RPMI8226 (cell line): ENCODE data around the gene CNTNAP2.

Experiments
- DNase-seq: peaks from one replicate; pipeline ENCODE4 v3.0.0-alpha.2; 2015

The CNTNAP2 gene

GRCh38 chr7:146905746-146906145, 789.1 kb downstream of the CNTNAP2 start:
- peak; percentile 42 for DNase-seq

GRCh38 chr7:146922782-146923181, 806.2 kb downstream of the CNTNAP2 start:
- DNase-seq = no peak

DNA sequence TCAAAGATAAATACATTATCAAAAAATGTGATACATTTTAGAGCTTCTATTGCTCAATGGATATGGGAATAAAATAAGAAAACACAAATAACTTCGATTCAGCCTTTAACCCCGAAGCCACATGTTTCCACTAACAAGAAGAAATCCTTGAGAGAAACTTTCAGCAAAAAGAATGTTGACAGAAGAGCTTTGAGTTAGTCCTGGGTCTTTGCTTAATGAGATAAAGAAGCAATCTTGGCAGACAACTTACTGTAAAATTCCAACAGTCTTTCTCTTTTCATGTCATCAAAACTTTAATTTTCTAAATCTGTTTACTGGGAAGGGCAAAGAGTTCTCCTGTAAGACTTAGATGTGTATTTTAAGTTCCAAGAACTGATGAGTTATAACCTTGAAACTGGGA, 810.2 kb downstream of the CNTNAP2 start:
- DNase-seq = no peak

- DNase-seq = no peak
These were observed 821.2 kb downstream of the CNTNAP2 start for GRCh38 chr7:146937836-146938235.

GRCh38 chr7:146943483-146943882, 826.9 kb downstream of the CNTNAP2 start:
- DNase-seq = no peak

DNA sequence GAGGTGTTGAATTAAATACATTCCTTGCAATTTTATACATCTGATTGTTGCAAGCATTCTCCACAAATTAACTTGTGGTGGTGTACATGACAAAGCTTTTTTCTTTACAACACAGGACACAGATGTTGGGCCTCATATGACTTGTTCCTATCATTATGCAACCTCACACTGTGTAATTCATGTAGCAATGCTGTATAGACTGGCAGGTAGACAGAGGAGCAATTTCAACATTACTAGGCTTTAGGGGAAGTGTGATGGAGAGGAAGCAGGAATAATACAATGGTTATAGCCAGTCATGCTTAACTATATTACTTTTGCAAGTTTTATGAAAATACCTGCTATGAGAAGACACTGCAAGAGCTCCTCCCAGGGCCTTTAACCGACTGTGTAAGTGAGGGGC, 832.1 kb downstream of the CNTNAP2 start:
- no peak for DNase-seq

DNA sequence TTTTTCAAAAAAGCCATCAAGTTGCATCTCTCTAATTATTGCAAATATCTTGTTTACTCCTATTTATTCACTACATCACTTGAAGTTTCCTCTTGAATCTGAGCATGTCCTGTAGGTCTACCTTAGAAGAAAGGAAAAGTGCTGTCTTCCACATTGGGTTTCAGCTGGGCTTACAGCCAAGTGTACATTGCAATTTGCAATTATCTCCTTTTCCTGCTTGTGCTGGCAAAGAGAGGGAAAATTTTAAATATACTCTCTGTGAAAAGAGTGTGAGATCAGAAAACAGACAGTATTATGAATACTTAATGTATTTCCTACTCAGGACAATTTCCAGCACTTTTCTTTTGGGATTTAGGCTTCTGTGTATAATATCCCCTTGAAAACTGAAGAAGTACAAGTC, 839.7 kb downstream of the CNTNAP2 start:
- DNase-seq = peak; percentile 16

DNA sequence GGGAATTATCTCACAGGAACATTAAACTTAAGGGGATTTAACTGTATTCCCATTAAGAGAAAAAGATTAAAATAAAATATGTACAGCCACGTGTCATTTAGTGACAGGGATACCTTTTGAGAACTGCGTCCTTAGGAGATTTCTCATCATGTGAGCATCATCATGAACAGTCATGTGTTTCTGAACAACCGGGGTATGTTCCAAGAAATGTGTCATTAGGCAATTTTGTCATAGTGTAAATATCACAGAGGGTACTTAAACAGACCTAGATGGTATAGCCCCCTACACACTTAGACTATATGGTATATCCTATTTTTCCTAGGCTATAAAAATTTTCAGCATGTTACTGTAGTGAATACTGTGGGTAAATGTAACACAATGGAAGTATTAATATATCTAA, 840.3 kb downstream of the CNTNAP2 start:
- no peak for DNase-seq

DNA sequence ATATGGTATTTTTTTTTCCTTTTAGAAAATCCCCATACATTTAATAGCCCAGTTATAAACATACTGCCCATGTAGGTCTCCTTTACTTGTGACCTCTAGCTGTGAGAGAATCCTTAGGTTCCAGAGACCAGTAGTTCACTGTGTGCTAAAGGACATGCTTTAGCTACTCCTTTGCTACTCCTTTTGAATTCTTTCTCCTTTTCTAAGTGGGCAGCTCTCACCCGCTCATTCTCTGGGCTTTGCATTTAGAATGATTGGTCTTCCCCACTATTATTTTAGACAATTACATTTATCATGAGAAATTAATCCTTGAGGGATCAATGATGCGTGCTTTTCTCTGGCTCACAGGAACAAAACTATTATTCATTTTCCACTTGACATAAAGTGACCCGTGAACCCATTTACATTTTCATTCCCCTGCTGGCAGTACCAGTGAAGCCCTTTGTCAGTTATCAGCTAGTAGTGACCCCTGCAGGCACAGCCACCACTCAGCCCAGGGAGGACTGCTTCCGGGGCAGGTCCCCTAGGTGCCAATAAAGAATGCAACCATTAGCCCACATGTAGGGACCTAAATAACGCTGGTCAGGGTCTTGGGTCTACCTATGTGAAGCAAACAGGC, 844.3 kb downstream of the CNTNAP2 start:
- no peak for DNase-seq

DNA sequence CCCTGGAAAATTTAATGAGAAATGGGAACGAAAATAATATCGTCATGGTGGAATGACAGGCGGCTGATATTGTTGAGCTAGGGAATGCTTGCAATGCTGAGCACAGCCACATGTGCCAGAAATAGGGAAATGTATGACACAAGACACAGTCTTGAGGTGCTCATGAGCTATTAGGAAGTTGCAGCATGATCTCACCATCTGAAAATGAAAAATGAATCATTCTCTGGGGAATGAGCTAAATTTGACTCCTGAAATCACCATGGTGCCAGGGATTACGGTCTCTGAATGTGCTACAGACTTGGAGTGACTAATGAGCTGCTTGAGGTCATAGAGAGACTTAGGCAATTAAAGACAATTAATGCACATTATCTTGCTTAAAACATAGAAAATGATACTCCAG, 845.0 kb downstream of the CNTNAP2 start:
- DNase-seq = no peak

GRCh38 chr7:146966274-146966673, 849.7 kb downstream of the CNTNAP2 start:
- DNase-seq = no peak

DNA sequence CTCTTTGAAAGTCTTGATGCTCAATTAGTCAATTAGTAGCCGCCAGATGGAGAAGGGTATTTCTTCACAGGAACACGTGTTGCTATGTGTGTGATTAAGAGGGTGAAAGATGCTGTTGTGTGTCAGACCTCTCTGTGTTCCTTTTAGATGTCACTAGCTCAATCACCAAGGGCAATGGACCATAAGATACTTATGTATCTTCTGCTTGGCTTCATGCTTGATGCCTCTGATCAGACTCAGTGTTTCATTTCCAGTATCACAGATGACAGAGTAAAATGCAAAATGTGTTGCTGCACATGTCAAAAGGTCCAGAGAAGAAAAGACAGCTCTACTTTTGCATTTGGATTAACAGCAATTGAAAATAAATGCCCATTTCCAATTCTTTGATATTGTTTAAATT, 865.9 kb downstream of the CNTNAP2 start:
- DNase-seq = no peak

- no peak for DNase-seq
These were observed 875.0 kb downstream of the CNTNAP2 start for GRCh38 chr7:146991596-146991995.

DNA sequence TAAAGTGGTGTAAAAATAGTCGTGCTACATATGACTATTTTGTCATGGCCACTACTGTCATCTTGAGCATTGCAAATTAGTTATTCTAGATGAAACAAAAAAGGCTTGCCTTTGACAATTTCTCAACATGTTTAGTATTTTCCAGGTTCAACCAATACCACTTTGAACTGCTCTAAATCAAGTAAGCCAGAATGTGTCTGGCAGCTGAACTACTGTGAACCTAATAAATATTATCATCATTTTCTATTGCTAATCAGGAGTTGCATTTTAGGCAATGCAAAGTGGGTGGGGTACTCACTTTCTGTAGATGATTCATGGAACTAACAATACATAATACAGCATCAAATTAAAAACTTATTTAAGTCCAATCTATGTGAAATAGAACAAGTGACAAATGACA, 877.2 kb downstream of the CNTNAP2 start:
- no peak for DNase-seq

GRCh38 chr7:147008530-147008929, 891.9 kb downstream of the CNTNAP2 start:
- DNase-seq = no peak

DNA sequence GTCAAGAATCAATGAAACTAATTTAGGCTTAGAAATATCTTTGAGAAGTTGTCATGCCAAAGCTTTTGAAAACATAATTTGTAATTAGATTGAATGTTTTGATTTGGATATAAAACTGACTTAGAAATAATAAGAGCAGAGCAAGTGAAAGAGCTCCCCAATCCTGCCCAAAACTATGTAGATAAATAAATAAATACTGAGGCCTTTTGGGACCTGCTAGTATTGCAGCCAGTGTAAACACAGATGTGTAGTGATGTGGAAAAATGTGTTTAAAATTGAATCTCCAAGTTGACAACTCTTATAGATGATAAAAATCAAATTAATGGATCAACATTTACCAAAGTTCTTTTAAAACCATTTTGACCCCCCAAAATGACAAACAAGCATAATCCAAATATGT, 896.1 kb downstream of the CNTNAP2 start:
- no peak for DNase-seq

DNA sequence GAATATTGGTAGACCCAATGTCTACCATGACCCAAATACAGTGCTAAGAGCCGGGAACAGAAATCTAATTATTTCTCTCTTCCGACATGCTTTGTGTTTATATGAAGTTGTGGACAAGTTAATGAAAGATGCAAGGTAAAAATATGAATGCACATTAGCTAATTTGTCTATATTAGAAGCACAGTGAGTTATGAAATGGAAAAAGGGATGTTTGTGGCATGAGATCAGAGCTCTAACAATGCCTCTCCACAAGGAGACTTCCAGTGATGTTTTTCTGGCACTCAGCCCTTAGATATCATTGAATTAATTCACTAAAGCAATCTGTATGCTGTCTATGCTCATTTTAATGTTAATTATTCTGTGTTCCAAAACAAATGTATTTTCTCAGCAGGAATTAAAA, 897.2 kb downstream of the CNTNAP2 start:
- DNase-seq = no peak

DNA sequence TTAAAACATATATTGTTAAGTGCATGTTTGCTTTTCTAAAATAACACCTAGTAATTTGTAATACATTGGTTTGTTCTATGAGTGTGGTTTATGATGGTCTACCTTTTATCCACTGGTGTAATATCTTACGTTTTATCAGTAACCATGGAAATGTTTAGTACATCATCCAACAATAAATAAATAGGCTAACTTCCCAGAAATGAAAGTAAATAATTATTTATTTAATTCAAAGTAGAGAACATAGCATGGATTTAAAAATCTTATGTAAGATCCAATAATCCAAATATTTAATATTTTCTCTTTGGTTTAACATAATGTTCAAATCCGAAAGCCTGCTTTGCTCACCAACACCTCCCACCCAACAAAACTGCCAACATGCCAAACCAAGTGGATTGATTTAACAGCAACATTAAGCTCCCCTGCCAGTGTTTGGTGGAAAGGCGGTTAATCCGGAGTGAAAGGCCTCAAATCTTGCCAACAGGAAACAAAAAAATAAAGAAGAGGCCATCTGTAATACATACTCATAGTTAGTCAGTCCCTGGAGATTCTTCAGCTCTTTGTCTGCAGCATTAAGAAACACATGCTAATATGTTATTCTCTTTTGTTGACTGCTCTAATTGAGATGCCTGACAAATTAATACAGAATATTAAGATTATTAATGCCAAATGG, 897.8 kb downstream of the CNTNAP2 start:
- DNase-seq = no peak

DNA sequence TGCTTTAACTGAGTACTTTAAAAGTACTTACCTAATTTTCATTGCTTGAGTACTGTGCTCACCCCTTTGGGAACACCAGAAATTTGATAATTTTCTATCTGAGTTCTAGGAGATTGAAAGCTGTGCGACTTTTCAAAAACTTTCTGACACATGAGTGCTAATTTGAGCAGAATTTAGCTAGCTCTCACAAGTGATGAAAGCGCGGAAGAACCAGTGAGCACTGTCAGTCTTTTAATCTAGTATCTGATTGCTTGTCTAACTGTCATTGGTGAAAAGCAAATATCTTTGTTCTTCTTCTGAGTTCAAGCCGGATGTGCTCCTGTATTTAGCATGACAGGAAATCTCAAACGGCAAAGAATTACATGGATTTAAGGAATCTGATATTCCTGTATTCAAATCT, 899.4 kb downstream of the CNTNAP2 start:
- no peak for DNase-seq

- no peak for DNase-seq
These were observed 905.5 kb downstream of the CNTNAP2 start for GRCh38 chr7:147022056-147022455.

GRCh38 chr7:147023440-147023839, 906.8 kb downstream of the CNTNAP2 start:
- no peak for DNase-seq

GRCh38 chr7:147029953-147030352, 913.4 kb downstream of the CNTNAP2 start:
- no peak for DNase-seq

- DNase-seq = no peak
These were observed 917.0 kb downstream of the CNTNAP2 start for GRCh38 chr7:147033641-147034040.

DNA sequence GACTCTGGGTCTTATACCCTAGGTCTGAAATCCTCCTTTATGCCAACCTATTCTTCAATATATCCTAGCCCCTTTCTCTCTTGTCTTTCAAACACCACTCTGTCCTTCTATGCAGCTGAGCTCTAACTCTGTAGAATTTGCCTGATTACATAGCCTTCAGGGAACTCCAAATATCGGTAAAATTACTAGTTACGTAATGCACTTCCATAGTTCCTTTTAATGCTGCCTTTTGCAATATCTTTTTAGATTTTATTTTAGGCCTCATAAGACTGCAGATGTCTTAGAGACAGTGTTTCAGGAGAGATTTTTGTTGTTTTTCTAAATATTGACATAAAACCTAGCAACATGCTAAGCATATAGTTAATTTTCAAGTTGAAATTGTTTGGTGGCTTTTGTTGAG, 924.8 kb downstream of the CNTNAP2 start:
- DNase-seq = no peak

DNA sequence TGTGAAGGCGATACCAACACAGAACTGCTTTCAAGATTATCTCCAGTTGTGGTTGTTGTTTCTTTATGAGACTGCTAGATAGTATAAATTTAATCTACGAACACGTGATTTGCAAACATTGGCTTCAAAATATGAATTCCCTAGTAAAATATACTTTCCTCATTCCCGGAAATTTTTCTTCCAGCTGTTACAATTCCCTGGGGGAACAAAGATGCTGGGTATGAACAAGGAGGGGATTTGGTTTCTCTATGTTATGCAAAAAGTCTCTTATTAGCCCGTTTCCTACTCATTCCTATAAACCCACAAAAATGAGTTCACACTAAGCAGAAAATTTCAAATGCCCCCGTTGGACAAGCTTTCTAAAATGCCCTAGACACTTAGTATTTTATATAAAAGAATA, 928.3 kb downstream of the CNTNAP2 start:
- no peak for DNase-seq
